ENCODE data around the gene TIFAB.

DNA sequence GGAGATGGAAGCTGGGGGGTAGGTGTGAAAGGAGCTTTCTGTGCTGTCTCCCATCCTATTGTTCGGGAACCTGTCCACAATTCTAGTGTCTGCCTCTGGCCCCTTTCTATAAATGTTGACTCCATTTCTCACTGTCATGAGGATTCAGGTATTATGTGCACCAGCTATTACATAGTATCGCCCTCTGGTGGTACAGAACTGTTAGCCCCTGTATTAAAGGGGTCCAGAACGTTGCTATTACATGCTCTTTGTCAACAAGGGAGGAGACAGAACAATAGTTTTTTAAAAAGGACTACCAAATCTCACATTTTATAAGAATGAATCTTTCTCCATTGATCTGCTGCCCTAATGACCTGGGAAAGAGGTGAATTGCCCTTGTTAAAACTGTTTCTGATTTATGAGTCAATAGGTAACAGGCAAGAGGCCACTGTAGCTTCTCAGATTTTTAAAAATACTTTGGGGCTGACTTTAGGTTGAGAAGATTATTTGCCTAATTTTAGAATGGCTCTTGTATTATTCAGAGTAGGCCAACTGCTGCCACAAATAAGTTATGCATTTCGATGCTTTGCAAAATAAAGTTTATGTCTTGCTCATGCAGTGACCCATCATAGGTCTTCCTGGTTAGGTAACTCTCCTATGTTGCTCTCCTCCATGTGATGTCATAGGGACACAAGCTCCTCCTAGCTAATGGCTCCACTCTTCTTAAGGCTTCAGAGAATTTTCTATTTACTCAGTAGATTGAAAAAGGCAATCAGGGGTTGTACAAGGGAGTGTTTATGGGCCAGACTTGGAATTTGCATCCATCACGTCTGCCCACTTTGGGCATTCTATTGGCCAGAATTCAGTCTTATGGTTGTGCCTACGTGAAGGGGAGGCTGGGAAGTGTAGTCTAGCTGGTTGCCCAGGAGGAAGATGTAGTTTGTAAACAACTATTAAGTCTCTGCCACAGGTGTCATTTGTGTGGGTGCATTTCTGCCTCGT is 25.8 kb downstream of the TIFAB start:
- TF ChIP-seq, protein P1, sequence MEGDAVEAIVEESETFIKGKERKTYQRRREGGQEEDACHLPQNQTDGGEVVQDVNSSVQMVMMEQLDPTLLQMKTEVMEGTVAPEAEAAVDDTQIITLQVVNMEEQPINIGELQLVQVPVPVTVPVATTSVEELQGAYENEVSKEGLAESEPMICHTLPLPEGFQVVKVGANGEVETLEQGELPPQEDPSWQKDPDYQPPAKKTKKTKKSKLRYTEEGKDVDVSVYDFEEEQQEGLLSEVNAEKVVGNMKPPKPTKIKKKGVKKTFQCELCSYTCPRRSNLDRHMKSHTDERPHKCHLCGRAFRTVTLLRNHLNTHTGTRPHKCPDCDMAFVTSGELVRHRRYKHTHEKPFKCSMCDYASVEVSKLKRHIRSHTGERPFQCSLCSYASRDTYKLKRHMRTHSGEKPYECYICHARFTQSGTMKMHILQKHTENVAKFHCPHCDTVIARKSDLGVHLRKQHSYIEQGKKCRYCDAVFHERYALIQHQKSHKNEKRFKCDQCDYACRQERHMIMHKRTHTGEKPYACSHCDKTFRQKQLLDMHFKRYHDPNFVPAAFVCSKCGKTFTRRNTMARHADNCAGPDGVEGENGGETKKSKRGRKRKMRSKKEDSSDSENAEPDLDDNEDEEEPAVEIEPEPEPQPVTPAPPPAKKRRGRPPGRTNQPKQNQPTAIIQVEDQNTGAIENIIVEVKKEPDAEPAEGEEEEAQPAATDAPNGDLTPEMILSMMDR (IDR thresholded peaks at IDR 0.05), result peak in 2 of 3 experiments; percentile 49 to 63
- TF ChIP-seq POLR2A (IDR thresholded peaks at IDR 0.05), result no peak
